Kidney epithelial cell (primary cell): ENCODE data around the gene ARHGEF17. TPM values are rescaled to one million over a fixed set of nuclear protein-coding genes. Genes with fewer than 3 reads are reported as not detected.
A peak's percentile ranks its signal among the peaks of the same experiment; 100 is the strongest.

Experiments used
- DNase-seq: peaks from one replicate; pipeline ENCODE4 v3.0.0-alpha.2; 2010; ENCODE audit warnings: low read depth
- H3K27me3 ChIP-seq: 2 replicates; pipeline ENCODE4 v1.6.0; 2011; ENCODE audit warnings: low read length; ENCODE audit not compliant: control insufficient read depth, insufficient read depth
- H3K36me3 ChIP-seq: 2 replicates; pipeline ENCODE4 v1.5.1; 2011; ENCODE audit warnings: low read length; ENCODE audit not compliant: control insufficient read depth, insufficient read depth
- H3K4me3 ChIP-seq: 2 replicates; pipeline ENCODE4 v1.5.1; 2011; ENCODE audit warnings: low read depth, mild to moderate bottlenecking, control low read depth, low read length
- CTCF ChIP-seq: IDR thresholded peaks from 2 replicates; pipeline ENCODE4 v1.5.1; 2011; ENCODE audit warnings: mild to moderate bottlenecking, moderate library complexity, low read length, control low read depth, inconsistent platforms; ENCODE audit not compliant: insufficient read depth, poor library complexity, severe bottlenecking
- total RNA-seq: library from RNA; depleted of rRNA; stranded (reverse); fragments of >200 nt; gene quantifications from 2 replicates; pipeline ENCODE4 v1.2.3, GENCODE V29; 2015

ARHGEF17 gene
- total RNA-seq, 1 donor from 2014 or later = 25.5 TPM

GRCh38 chr11:73374151-73374550 lies 66.1 kb downstream of the ARHGEF17 start:
- no peaks in the 10 kb centered on the region for H3K27me3 ChIP-seq
- no peak for TF ChIP-seq CTCF
- H3K4me3 ChIP-seq = no peak overlapping the region
- no peaks in the 10 kb centered on the region for H3K36me3 ChIP-seq
- DNase-seq = no peak

- no peaks in the 10 kb centered on the region for H3K27me3 ChIP-seq
- no peak for DNase-seq
- no peak for TF ChIP-seq CTCF
- no peaks in the 10 kb centered on the region for H3K36me3 ChIP-seq
- no peak overlapping the region for H3K4me3 ChIP-seq
Measured at GRCh38 chr11:73375830-73376159, 67.7 kb downstream of the ARHGEF17 start.

GRCh38 chr11:73376160-73376802 lies 68.2 kb downstream of the ARHGEF17 start, which contains the start of gene RELT:
Gene RELT (plus strand): TSS chr11:73376399. CDS start chr11:73389137, 12,738 bp downstream.
- peak; percentile 65 for TF ChIP-seq CTCF
- no peaks in the 10 kb centered on the region for H3K27me3 ChIP-seq
- H3K4me3 ChIP-seq = peak within 1 kb of the TSS; percentile 94
- no peaks in the 10 kb centered on the region for H3K36me3 ChIP-seq
- peak; percentile 57 for DNase-seq

- TF ChIP-seq CTCF = no peak
- Histone ChIP-seq H3K27me3 (no peaks in the 10 kb centered on the region), H3K4me3 (peak overlapping the region; percentile 94), H3K36me3 (no peaks in the 10 kb centered on the region)
- peak; percentile 19 for DNase-seq
Measured at GRCh38 chr11:73376803-73377629, 68.9 kb downstream of the ARHGEF17 start.

- DNase-seq = no peak
- H3K4me3 ChIP-seq = no peak overlapping the region
- no peaks in the 10 kb centered on the region for H3K27me3 ChIP-seq
- TF ChIP-seq CTCF = no peak
- no peaks in the 10 kb centered on the region for H3K36me3 ChIP-seq
Measured at GRCh38 chr11:73379189-73379880, 71.3 kb downstream of the ARHGEF17 start.
